HL-60 (cell line): ENCODE data around the gene COL13A1.

Source experiments
- POLR2AphosphoS5 ChIP-seq: IDR thresholded peaks from 2 replicates; pipeline ENCODE4 v1.6.1; 2012; ENCODE audit warnings: low read depth
- TF ChIP-seq, protein P1 (sequence below): IDR thresholded peaks from one replicate; pipeline ENCODE4 v1.5.1; 2011; ENCODE audit warnings: low read length, control low read depth, inconsistent platforms; ENCODE audit not compliant: insufficient read depth
- TF ChIP-seq, protein P2 (sequence below): IDR thresholded peaks from 2 replicates; pipeline ENCODE4 v1.6.1; 2012; ENCODE audit warnings: low read depth; ENCODE audit not compliant: insufficient replicate concordance

DNA sequence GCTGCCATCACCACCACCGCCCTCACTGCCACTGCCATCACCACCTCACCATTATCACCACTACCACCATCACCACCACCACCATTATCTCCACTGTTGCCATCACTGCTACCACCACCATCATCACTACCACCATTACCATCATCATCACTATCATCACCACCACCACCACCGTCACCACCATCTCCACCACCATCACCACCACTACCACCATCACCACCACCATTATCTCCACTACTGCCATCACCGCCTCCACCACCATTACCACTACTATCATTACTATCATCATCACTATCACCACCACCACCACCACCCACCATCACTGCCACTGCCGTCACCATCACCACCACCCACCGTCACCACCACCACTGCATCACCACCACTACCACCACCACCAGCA, 9.9 kb upstream of the COL13A1 start:
- TF ChIP-seq, protein P1, sequence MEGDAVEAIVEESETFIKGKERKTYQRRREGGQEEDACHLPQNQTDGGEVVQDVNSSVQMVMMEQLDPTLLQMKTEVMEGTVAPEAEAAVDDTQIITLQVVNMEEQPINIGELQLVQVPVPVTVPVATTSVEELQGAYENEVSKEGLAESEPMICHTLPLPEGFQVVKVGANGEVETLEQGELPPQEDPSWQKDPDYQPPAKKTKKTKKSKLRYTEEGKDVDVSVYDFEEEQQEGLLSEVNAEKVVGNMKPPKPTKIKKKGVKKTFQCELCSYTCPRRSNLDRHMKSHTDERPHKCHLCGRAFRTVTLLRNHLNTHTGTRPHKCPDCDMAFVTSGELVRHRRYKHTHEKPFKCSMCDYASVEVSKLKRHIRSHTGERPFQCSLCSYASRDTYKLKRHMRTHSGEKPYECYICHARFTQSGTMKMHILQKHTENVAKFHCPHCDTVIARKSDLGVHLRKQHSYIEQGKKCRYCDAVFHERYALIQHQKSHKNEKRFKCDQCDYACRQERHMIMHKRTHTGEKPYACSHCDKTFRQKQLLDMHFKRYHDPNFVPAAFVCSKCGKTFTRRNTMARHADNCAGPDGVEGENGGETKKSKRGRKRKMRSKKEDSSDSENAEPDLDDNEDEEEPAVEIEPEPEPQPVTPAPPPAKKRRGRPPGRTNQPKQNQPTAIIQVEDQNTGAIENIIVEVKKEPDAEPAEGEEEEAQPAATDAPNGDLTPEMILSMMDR: no peak
- TF ChIP-seq, protein P2, sequence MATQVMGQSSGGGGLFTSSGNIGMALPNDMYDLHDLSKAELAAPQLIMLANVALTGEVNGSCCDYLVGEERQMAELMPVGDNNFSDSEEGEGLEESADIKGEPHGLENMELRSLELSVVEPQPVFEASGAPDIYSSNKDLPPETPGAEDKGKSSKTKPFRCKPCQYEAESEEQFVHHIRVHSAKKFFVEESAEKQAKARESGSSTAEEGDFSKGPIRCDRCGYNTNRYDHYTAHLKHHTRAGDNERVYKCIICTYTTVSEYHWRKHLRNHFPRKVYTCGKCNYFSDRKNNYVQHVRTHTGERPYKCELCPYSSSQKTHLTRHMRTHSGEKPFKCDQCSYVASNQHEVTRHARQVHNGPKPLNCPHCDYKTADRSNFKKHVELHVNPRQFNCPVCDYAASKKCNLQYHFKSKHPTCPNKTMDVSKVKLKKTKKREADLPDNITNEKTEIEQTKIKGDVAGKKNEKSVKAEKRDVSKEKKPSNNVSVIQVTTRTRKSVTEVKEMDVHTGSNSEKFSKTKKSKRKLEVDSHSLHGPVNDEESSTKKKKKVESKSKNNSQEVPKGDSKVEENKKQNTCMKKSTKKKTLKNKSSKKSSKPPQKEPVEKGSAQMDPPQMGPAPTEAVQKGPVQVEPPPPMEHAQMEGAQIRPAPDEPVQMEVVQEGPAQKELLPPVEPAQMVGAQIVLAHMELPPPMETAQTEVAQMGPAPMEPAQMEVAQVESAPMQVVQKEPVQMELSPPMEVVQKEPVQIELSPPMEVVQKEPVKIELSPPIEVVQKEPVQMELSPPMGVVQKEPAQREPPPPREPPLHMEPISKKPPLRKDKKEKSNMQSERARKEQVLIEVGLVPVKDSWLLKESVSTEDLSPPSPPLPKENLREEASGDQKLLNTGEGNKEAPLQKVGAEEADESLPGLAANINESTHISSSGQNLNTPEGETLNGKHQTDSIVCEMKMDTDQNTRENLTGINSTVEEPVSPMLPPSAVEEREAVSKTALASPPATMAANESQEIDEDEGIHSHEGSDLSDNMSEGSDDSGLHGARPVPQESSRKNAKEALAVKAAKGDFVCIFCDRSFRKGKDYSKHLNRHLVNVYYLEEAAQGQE: no peak
- TF ChIP-seq POLR2AphosphoS5: no peak
